GM21528 (cell line): ENCODE data around the gene UGT1A10.

Experiments used
- ATAC-seq: cut with Tn5 transposase; IDR thresholded peaks from one replicate; pipeline ENCODE4 v1.9.1; 2021; ENCODE audit warnings: mild to moderate bottlenecking, moderate library complexity; ENCODE audit not compliant: unreplicated experiment, low FRiP score

The UGT1A10 gene

GRCh38 chr2:233768076-233768475, 131.8 kb downstream of the UGT1A10 start:
- ATAC-seq, result no peak

GRCh38 chr2:233769260-233769659, 133.0 kb downstream of the UGT1A10 start:
- ATAC-seq, result no peak

- no peak for ATAC-seq
Observed at GRCh38 chr2:233772153-233772552, 135.9 kb downstream of the UGT1A10 start.

- ATAC-seq, result no peak
Observed at GRCh38 chr2:233772583-233772982, 136.3 kb downstream of the UGT1A10 start.

- ATAC-seq, result no peak
Observed at GRCh38 chr2:233773854-233774253, 137.6 kb downstream of the UGT1A10 start.

- ATAC-seq, result no peak
Observed at GRCh38 chr2:233775414-233775813, 139.2 kb downstream of the UGT1A10 start.

- ATAC-seq, result no peak
Observed at GRCh38 chr2:233778030-233778429, 141.8 kb downstream of the UGT1A10 start, which contains the start of gene MROH2A. TSS of gene MROH2A (plus strand) at chr2:233778330. CDS start at chr2:233779359, 1,029 bp downstream.

- ATAC-seq, result no peak
Observed at GRCh38 chr2:233779722-233780121, 143.5 kb downstream of the UGT1A10 start.

- no peak for ATAC-seq
Observed at GRCh38 chr2:233780771-233781170, 144.5 kb downstream of the UGT1A10 start.

- ATAC-seq, result no peak
Observed at GRCh38 chr2:233789554-233789953, 153.3 kb downstream of the UGT1A10 start.

GRCh38 chr2:233791151-233791882, 155.1 kb downstream of the UGT1A10 start:
- no peak for ATAC-seq

- no peak for ATAC-seq
Observed at GRCh38 chr2:233791883-233792329, 155.7 kb downstream of the UGT1A10 start.

GRCh38 chr2:233792720-233793119, 156.5 kb downstream of the UGT1A10 start:
- no peak for ATAC-seq

GRCh38 chr2:233793465-233794127, 157.3 kb downstream of the UGT1A10 start:
- ATAC-seq, result no peak

- ATAC-seq, result no peak
Observed at GRCh38 chr2:233794128-233794658, 157.9 kb downstream of the UGT1A10 start.

GRCh38 chr2:233795735-233796171, 159.5 kb downstream of the UGT1A10 start:
- no peak for ATAC-seq

GRCh38 chr2:233796254-233796653, 160.0 kb downstream of the UGT1A10 start:
- ATAC-seq, result no peak

GRCh38 chr2:233798335-233799086, 162.3 kb downstream of the UGT1A10 start:
- no peak for ATAC-seq

GRCh38 chr2:233799087-233799665, 162.9 kb downstream of the UGT1A10 start:
- no peak for ATAC-seq

GRCh38 chr2:233799716-233800115, 163.5 kb downstream of the UGT1A10 start:
- no peak for ATAC-seq
